Neural cell (in vitro differentiated cells): Measurements from ENCODE around the gene SCGB2B2. TPM values are rescaled to one million over a fixed set of nuclear protein-coding genes. Genes with fewer than 3 reads are reported as not detected.

Source experiments
- H2AFZ ChIP-seq: fragments of 200-600, 300-800 bp; sonication (generic), shearing (Covaris generic); 2 replicates; pipeline ENCODE4 v1.6.0; 2014; ENCODE audit warnings: low read depth, mild to moderate bottlenecking, antibody characterized with exemption, low read length, moderate library complexity
- H3F3A ChIP-seq: fragments of 200-600 bp; shearing (Covaris generic); 2 replicates; pipeline ENCODE4 v1.6.1; 2016; ENCODE audit warnings: mild to moderate bottlenecking, moderate library complexity, mixed read lengths, antibody characterized with exemption, low read length; ENCODE audit not compliant: insufficient read depth, poor library complexity, severe bottlenecking
- H3K27ac ChIP-seq: fragments of 200-600, 300-800 bp; sonication (generic), shearing (Covaris generic); 2 replicates; pipeline ENCODE4 v1.5.1; 2014; ENCODE audit warnings: mild to moderate bottlenecking, low read length, moderate library complexity
- H3K27me3 ChIP-seq: fragments of 300-800, 200-600 bp; sonication (generic), shearing (Covaris generic); 2 replicates; pipeline ENCODE4 v1.6.0; 2014; ENCODE audit warnings: mild to moderate bottlenecking, low read depth, low read length, moderate library complexity; ENCODE audit not compliant: insufficient read depth
- H3K36me3 ChIP-seq: fragments of 300-800, 200-600 bp; sonication (generic), shearing (Covaris generic); 2 replicates; pipeline ENCODE4 v1.5.1; 2014; ENCODE audit warnings: mild to moderate bottlenecking, antibody characterized with exemption, low read length, moderate library complexity; ENCODE audit not compliant: insufficient read depth
- H3K4me2 ChIP-seq: fragments of 300-800, 200-600 bp; sonication (generic), shearing (Covaris generic); 2 replicates; pipeline ENCODE4 v1.6.0; 2014; ENCODE audit warnings: mild to moderate bottlenecking, low read length
- H3K4me3 ChIP-seq: fragments of 300-800, 200-600 bp; sonication (generic), shearing (Covaris generic); 2 replicates; pipeline ENCODE4 v1.5.1; 2014; ENCODE audit warnings: mild to moderate bottlenecking, low read length, moderate library complexity
- H3K79me2 ChIP-seq: fragments of 200-600 bp; shearing (Covaris generic); replicated peaks from 2 replicates; pipeline ENCODE4 v1.6.0; 2014; ENCODE audit warnings: mild to moderate bottlenecking, low read length, moderate library complexity; ENCODE audit not compliant: insufficient read depth
- H3K9ac ChIP-seq: fragments of 300-800, 200-600 bp; sonication (generic), shearing (Covaris generic); 2 replicates; pipeline ENCODE4 v1.6.1; 2016; ENCODE audit warnings: mild to moderate bottlenecking, low read length, mixed read lengths
- H3K9me2 ChIP-seq: fragments of 200-600 bp; shearing (Covaris generic); 2 replicates; pipeline ENCODE4 v1.6.1; 2016; ENCODE audit warnings: mild to moderate bottlenecking, low read length, mixed read lengths; ENCODE audit not compliant: insufficient read depth
- H3K9me3 ChIP-seq: fragments of 200-600, 300-800 bp; sonication (generic), shearing (Covaris generic); 2 replicates; pipeline ENCODE4 v1.6.1; 2016; ENCODE audit warnings: mild to moderate bottlenecking, mixed run types, low read length, moderate library complexity, mixed read lengths
- H4K20me1 ChIP-seq: fragments of 200-600 bp; shearing (Covaris generic); 2 replicates; pipeline ENCODE4 v1.6.1; 2016; ENCODE audit warnings: mild to moderate bottlenecking, mixed run types; ENCODE audit not compliant: insufficient read depth
- CTCF ChIP-seq: fragments of 450-650 bp; IDR thresholded peaks from 2 replicates; pipeline ENCODE4 v1.5.1; 2014; ENCODE audit warnings: antibody characterized with exemption, mild to moderate bottlenecking, moderate library complexity; ENCODE audit not compliant: poor library complexity, severe bottlenecking
- EP300 ChIP-seq: fragments of 450-650 bp; conservative IDR thresholded peaks from 2 replicates; pipeline ENCODE4 v1.6.1; 2014; ENCODE audit warnings: antibody characterized with exemption, mild to moderate bottlenecking, moderate library complexity; ENCODE audit not compliant: poor library complexity, severe bottlenecking
- EZH2 ChIP-seq: fragments of 200-600, 300-800 bp; shearing (Covaris generic), sonication (generic); IDR thresholded peaks from 2 replicates; pipeline ENCODE4 v1.6.1; 2014; ENCODE audit warnings: antibody characterized with exemption, low read length, borderline replicate concordance, mild to moderate bottlenecking; ENCODE audit not compliant: insufficient read depth, poor library complexity, severe bottlenecking
- MXI1 ChIP-seq: fragments of 450-650 bp; conservative IDR thresholded peaks from 2 replicates; pipeline ENCODE4 v1.6.1; 2014; ENCODE audit warnings: antibody characterized with exemption, mild to moderate bottlenecking; ENCODE audit not compliant: poor library complexity, severe bottlenecking
- POLR2AphosphoS5 ChIP-seq: IDR thresholded peaks from 2 replicates; pipeline ENCODE4 v1.6.1; 2012
- RAD21 ChIP-seq: fragments of 450-650 bp; conservative IDR thresholded peaks from 2 replicates; pipeline ENCODE4 v1.6.1; 2014; ENCODE audit warnings: antibody characterized with exemption, mild to moderate bottlenecking, moderate library complexity
- SMC3 ChIP-seq: fragments of 450-650 bp; conservative IDR thresholded peaks from 2 replicates; pipeline ENCODE4 v1.6.1; 2014; ENCODE audit warnings: antibody characterized with exemption, mild to moderate bottlenecking, moderate library complexity; ENCODE audit not compliant: poor library complexity
- TAF1 ChIP-seq: IDR thresholded peaks from 2 replicates; pipeline ENCODE4 v1.6.1; 2012; ENCODE audit warnings: low read depth
- polyA minus RNA-seq: library from RNA; depleted of rRNA, polyadenylated mRNA; stranded (reverse); fragments of >200 nt; gene quantifications from 2 replicates; pipeline ENCODE4 v1.2.3, GENCODE V29; 2014
- polyA plus RNA-seq: library from polyadenylated mRNA; depleted of rRNA; stranded (reverse); fragments of >200 nt; gene quantifications from 2 replicates; pipeline ENCODE4 v1.2.3, GENCODE V29; 2014
- TF ChIP-seq, protein P1 (sequence below): IDR thresholded peaks from 2 replicates; pipeline ENCODE4 v1.6.1; 2012; ENCODE audit warnings: borderline replicate concordance

SCGB2B2 gene, protein sequence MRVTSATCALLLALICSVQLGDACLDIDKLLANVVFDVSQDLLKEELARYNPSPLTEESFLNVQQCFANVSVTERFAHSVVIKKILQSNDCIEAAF
- polyA plus RNA-seq = 0.51 TPM in 1 of 2 replicates, not detected in the other
- polyA minus RNA-seq = 0.24 and 0.58 TPM in 2 replicates

- Histone ChIP-seq H3K9ac (peak within 1 kb of the TSS; percentile 91), H2AFZ (peak within 1 kb of the TSS; percentile 92), H3K27ac (peak within 1 kb of the TSS; percentile 96), H3K9me3 (peaks cover 5% of the 10 kb centered on the region), H3K4me3 (peak within 1 kb of the TSS; percentile 93), H3K36me3 (peaks cover 6% of the 10 kb centered on the region), H3K27me3 (no peaks in the 10 kb centered on the region), H3K79me2 (peaks cover 11% of the 10 kb centered on the region), H3K9me2 (no peaks in the 10 kb centered on the region), H3K4me2 (peak within 1 kb of the TSS; percentile 64), H4K20me1 (no peaks in the 10 kb centered on the region), H3F3A (peaks cover 4% of the 10 kb centered on the region)
- TF ChIP-seq EP300 (peak; percentile 42), POLR2AphosphoS5 (peak; percentile 22), SMC3 (no peak), RAD21 (no peak), MXI1 (no peak), CTCF (peak; percentile 54), TAF1 (peak; percentile 77), EZH2 (no peak)
- TF ChIP-seq, protein P1, sequence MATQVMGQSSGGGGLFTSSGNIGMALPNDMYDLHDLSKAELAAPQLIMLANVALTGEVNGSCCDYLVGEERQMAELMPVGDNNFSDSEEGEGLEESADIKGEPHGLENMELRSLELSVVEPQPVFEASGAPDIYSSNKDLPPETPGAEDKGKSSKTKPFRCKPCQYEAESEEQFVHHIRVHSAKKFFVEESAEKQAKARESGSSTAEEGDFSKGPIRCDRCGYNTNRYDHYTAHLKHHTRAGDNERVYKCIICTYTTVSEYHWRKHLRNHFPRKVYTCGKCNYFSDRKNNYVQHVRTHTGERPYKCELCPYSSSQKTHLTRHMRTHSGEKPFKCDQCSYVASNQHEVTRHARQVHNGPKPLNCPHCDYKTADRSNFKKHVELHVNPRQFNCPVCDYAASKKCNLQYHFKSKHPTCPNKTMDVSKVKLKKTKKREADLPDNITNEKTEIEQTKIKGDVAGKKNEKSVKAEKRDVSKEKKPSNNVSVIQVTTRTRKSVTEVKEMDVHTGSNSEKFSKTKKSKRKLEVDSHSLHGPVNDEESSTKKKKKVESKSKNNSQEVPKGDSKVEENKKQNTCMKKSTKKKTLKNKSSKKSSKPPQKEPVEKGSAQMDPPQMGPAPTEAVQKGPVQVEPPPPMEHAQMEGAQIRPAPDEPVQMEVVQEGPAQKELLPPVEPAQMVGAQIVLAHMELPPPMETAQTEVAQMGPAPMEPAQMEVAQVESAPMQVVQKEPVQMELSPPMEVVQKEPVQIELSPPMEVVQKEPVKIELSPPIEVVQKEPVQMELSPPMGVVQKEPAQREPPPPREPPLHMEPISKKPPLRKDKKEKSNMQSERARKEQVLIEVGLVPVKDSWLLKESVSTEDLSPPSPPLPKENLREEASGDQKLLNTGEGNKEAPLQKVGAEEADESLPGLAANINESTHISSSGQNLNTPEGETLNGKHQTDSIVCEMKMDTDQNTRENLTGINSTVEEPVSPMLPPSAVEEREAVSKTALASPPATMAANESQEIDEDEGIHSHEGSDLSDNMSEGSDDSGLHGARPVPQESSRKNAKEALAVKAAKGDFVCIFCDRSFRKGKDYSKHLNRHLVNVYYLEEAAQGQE = peak; percentile 10
Observed at GRCh38 chr19:34676697-34677385, at the start of gene SCGB2B2. Gene SCGB2B2 (minus strand): TSS chr19:34677159. CDS start chr19:34594563, 82,596 bp downstream.

GRCh38 chr19:34725400-34725799 lies 48.4 kb upstream of the SCGB2B2 start:
- no peaks in the 10 kb centered on the region for H3K36me3 ChIP-seq
- H2AFZ ChIP-seq = no peak overlapping the region
- no peak overlapping the region for H3K4me3 ChIP-seq
- no peaks in the 10 kb centered on the region for H3K9me2 ChIP-seq
- no peak overlapping the region for H3K4me2 ChIP-seq
- no peak overlapping the region for H3K27ac ChIP-seq
- H3F3A ChIP-seq = no peaks in the 10 kb centered on the region
- no peaks in the 10 kb centered on the region for H3K27me3 ChIP-seq
- no peaks in the 10 kb centered on the region for H3K9me3 ChIP-seq
- H4K20me1 ChIP-seq = no peaks in the 10 kb centered on the region
- H3K9ac ChIP-seq = no peak overlapping the region
- TF ChIP-seq MXI1 = no peak
- no peak for TF ChIP-seq POLR2AphosphoS5
- no peak for TF ChIP-seq TAF1
- TF ChIP-seq CTCF = no peak
- TF ChIP-seq, protein P1 = no peak
- no peak for TF ChIP-seq RAD21
- no peak for TF ChIP-seq EP300
- TF ChIP-seq SMC3 = no peak
- TF ChIP-seq EZH2 = no peak
- no peaks in the 10 kb centered on the region for H3K79me2 ChIP-seq
